Measurements from ENCODE around the gene ZNF277. TPM values are rescaled to one million over a fixed set of nuclear protein-coding genes. Genes with fewer than 3 reads are reported as not detected.

ZNF277 gene
- total and polyA plus RNA-seq, 10 of the 15 experiments (the other 5 are each of a cell fraction or from before 2014, with no cell fraction given): 10.6 to 33.9 (median 22.0) TPM

- TF ChIP-seq SPI1 (IDR thresholded peaks at IDR 0.05; ENCODE audit: borderline replicate concordance, insufficient read depth, low read depth, low read length) (no peak), BCL3 (IDR thresholded peaks at IDR 0.05; ENCODE audit: borderline replicate concordance, insufficient read depth, low read depth, low read length, poor library complexity, severe bottlenecking) (no peak)
- Histone ChIP-seq H3K9ac (ENCODE audit: control insufficient read depth, insufficient read depth, low read length) (no peak overlapping the region), H3K27ac (ENCODE audit: control insufficient read depth, insufficient read depth) (no peak overlapping the region), H3K27me3 (replicated peaks in 1 of 2; ENCODE audit: control insufficient read depth in 2 of 2, insufficient read depth in 2 of 2, low read length in 1 of 2) (no peaks in the 10 kb centered on the region), H4K20me1 (ENCODE audit: control insufficient read depth, insufficient read depth) (no peaks in the 10 kb centered on the region), H3K9me3 (replicated peaks; ENCODE audit: control insufficient read depth, insufficient read depth, low read length) (no peaks in the 10 kb centered on the region), H3K79me2 (ENCODE audit: control insufficient read depth, insufficient read depth, low read length) (no peaks in the 10 kb centered on the region), H3K4me3 (no peak overlapping the region), H3K36me3 (ENCODE audit: control insufficient read depth in 2 of 2, insufficient read depth in 2 of 2, low read length in 1 of 2) (no peaks in the 10 kb centered on the region), H3K4me2 (ENCODE audit: control insufficient read depth, insufficient read depth) (no peak overlapping the region), H3K4me1 (ENCODE audit: control insufficient read depth, insufficient read depth, low read length) (no peaks in the 10 kb centered on the region), H2AFZ (ENCODE audit: control insufficient read depth, low read depth, low read length) (no peak overlapping the region)
- ChIA-PET RAD21 (ENCODE audit: unreplicated experiment) (no interaction called here), SMC1A (ENCODE audit: uncharacterized antibody, unreplicated experiment) (no interaction called here), CTCF (no interaction called here), POLR2A (no interaction called here)
- intact Hi-C loops (cut with micrococcal nuclease; ENCODE audit: unreplicated experiment) (no loop called here), in situ Hi-C loops (cut with MboI) (no loop called here)
- no TSS peak for BruUV-seq (replicated peaks)
- DNase-seq (ENCODE audit: low read depth, low spot score): no peak
- WGBS (ENCODE audit: insufficient coverage, insufficient replicate concordance, low lambda C conversion rate, missing lambda C conversion rate): 80% methylated on average over 7 of the region's 7 CpGs
- no peak for ATAC-seq
- no peak for FAIRE-seq
Measured at GRCh38 chr7:112160771-112161150, 45.7 kb upstream of the ZNF277 start.

- no peaks in the 10 kb centered on the region for H4K20me1 ChIP-seq (ENCODE audit: control insufficient read depth, insufficient read depth)
- H3K9ac ChIP-seq (ENCODE audit: control insufficient read depth, insufficient read depth, low read length): no peak overlapping the region
- H3K36me3 ChIP-seq (ENCODE audit: control insufficient read depth in 2 of 2, insufficient read depth in 2 of 2, low read length in 1 of 2): no peaks in the 10 kb centered on the region
- H3K27ac ChIP-seq (ENCODE audit: control insufficient read depth, insufficient read depth): no peak overlapping the region
- H3K4me1 ChIP-seq (ENCODE audit: control insufficient read depth, insufficient read depth, low read length): no peaks in the 10 kb centered on the region
- H3K79me2 ChIP-seq (ENCODE audit: control insufficient read depth, insufficient read depth, low read length): no peaks in the 10 kb centered on the region
- H3K27me3 ChIP-seq (replicated peaks in 1 of 2; ENCODE audit: control insufficient read depth in 2 of 2, insufficient read depth in 2 of 2, low read length in 1 of 2): no peaks in the 10 kb centered on the region
- H3K9me3 ChIP-seq (replicated peaks; ENCODE audit: control insufficient read depth, insufficient read depth, low read length): no peaks in the 10 kb centered on the region
- no peak for DNase-seq (ENCODE audit: low read depth, low spot score)
- intact Hi-C loops (cut with micrococcal nuclease; ENCODE audit: unreplicated experiment): no loop called here
- ChIA-PET POLR2A (no interaction called here), CTCF (no interaction called here), RAD21 (ENCODE audit: unreplicated experiment) (interaction anchor here (0.5 kb wide), 1 partner anchor 398 kb away, joined by 3 read pairs; no protein-coding TSS in a partner anchor), SMC1A (ENCODE audit: uncharacterized antibody, unreplicated experiment) (no interaction called here)
- 68% methylated on average over 3 of the region's 3 CpGs for WGBS (ENCODE audit: insufficient coverage, insufficient replicate concordance, low lambda C conversion rate, missing lambda C conversion rate)
- ATAC-seq: no peak
- H3K4me2 ChIP-seq (ENCODE audit: control insufficient read depth, insufficient read depth): no peak overlapping the region
- FAIRE-seq: no peak
- no peak overlapping the region for H2AFZ ChIP-seq (ENCODE audit: control insufficient read depth, low read depth, low read length)
- TF ChIP-seq PAX5 (IDR thresholded peaks at IDR 0.05; ENCODE audit: borderline replicate concordance, low read depth, low read length) (no peak), SREBF1 (IDR thresholded peaks at IDR 0.05; ENCODE audit: low read length) (no peak)
- in situ Hi-C loops (cut with MboI): no loop called here
- no TSS peak for BruUV-seq (replicated peaks)
- no peak overlapping the region for H3K4me3 ChIP-seq
Measured at GRCh38 chr7:112161253-112162141, 45.0 kb upstream of the ZNF277 start.
